ENCODE data around the gene ABI2.

GRCh38 chr2:203282101-203282500 lies 46.1 kb upstream of the ABI2 start:
- no peak for TF ChIP-seq CTCF (IDR thresholded peaks at IDR 0.05)
- no peak for TF ChIP-seq POLR2A (IDR thresholded peaks at IDR 0.05)
- no peak for TF ChIP-seq POLR2AphosphoS5 (IDR thresholded peaks at IDR 0.05; ENCODE audit: insufficient read depth in 1 of 2, low read depth in 1 of 2)

Measured in vagina (tissue), 2 donors.